Measurements from ENCODE around the gene RFC3. TPM values are rescaled to one million over a fixed set of nuclear protein-coding genes. Genes with fewer than 3 reads are reported as not detected.
A peak's percentile ranks its signal among the peaks of the same experiment; 100 is the strongest.
"Not testable (repeated sequence)": the region's sequence is repeated elsewhere in the genome, so short reads cannot be mapped to it uniquely, and the experiment has no call there.

The RFC3 gene
- total and polyA plus RNA-seq, 2 experiments from 2014 or later, result 6.8 to 14.2 TPM

- no peaks in the 10 kb centered on the region for H3K36me3 ChIP-seq (replicated peaks; ENCODE audit: insufficient read depth, low read depth)
- no peaks in the 10 kb centered on the region for H3K9me2 ChIP-seq (replicated peaks; ENCODE audit: insufficient read depth)
- H4K20me1 ChIP-seq (ENCODE audit: insufficient read depth, poor library complexity, severe bottlenecking), result no peaks in the 10 kb centered on the region
- 46% methylated on average over 6 of the region's 6 CpGs for WGBS (ENCODE audit: low lambda C conversion rate, missing lambda C conversion rate)
- peak overlapping the region; percentile 43 for H3K4me2 ChIP-seq
- no peaks in the 10 kb centered on the region for H3K79me2 ChIP-seq
- no peak overlapping the region for H3K27ac ChIP-seq
- peak; percentile 44 for DNase-seq (ENCODE audit: low spot score)
- H3K9me3 ChIP-seq (ENCODE audit: low read depth), result no peaks in the 10 kb centered on the region
- no peaks in the 10 kb centered on the region for H3K4me1 ChIP-seq (ENCODE audit: insufficient read depth)
- H2AFZ ChIP-seq, result peak overlapping the region; percentile 39
- H3K4me3 ChIP-seq, result no peak overlapping the region
- TF ChIP-seq EZH2 (IDR thresholded peaks at IDR 0.05; ENCODE audit: borderline replicate concordance), result no peak
- no peak for TF ChIP-seq EZH2phosphoT487 (IDR thresholded peaks at IDR 0.05; ENCODE audit: low read depth, severe bottlenecking, unreplicated experiment)
- peak; percentile 67 for TF ChIP-seq CTCF (IDR thresholded peaks at IDR 0.05; ENCODE audit: poor library complexity)
- H3K27me3 ChIP-seq, result no peaks in the 10 kb centered on the region
These were observed 17.9 kb upstream of the RFC3 start for GRCh38 chr13:33799950-33800592.

- H3K4me2 ChIP-seq, result peak overlapping the region; percentile 43
- 36% methylated on average over 3 of the region's 3 CpGs for WGBS (ENCODE audit: low lambda C conversion rate, missing lambda C conversion rate)
These were observed 17.2 kb upstream of the RFC3 start for GRCh38 chr13:33800646-33801186.

GRCh38 chr13:33806470-33807248 is 11.3 kb upstream of the RFC3 start:
- H3K4me3 ChIP-seq, result no peak overlapping the region
- no peak overlapping the region for H3K27ac ChIP-seq
- H3K4me1 ChIP-seq (ENCODE audit: insufficient read depth), result no peaks in the 10 kb centered on the region
- no peak overlapping the region for H3K4me2 ChIP-seq
- no peak overlapping the region for H2AFZ ChIP-seq
- H3K79me2 ChIP-seq, result no peaks in the 10 kb centered on the region
- 74% methylated on average over 8 of the region's 8 CpGs for WGBS (ENCODE audit: low lambda C conversion rate, missing lambda C conversion rate)
- DNase-seq (ENCODE audit: low spot score), result no peak
- no peaks in the 10 kb centered on the region for H4K20me1 ChIP-seq (ENCODE audit: insufficient read depth, poor library complexity, severe bottlenecking)
- H3K9me2 ChIP-seq (replicated peaks; ENCODE audit: insufficient read depth), result no peaks in the 10 kb centered on the region
- peaks cover 12% of the 10 kb centered on the region for H3K27me3 ChIP-seq
- H3K9me3 ChIP-seq (ENCODE audit: low read depth), result no peaks in the 10 kb centered on the region
- TF ChIP-seq EZH2 (IDR thresholded peaks at IDR 0.05; ENCODE audit: borderline replicate concordance) (no peak), EZH2phosphoT487 (IDR thresholded peaks at IDR 0.05; ENCODE audit: low read depth, severe bottlenecking, unreplicated experiment) (no peak), CTCF (IDR thresholded peaks at IDR 0.05; ENCODE audit: poor library complexity) (no peak)
- no peaks in the 10 kb centered on the region for H3K36me3 ChIP-seq (replicated peaks; ENCODE audit: insufficient read depth, low read depth)

More at GRCh38 chr13:33800646-33801186, 17.2 kb upstream of the RFC3 start:
- no peak for DNase-seq (ENCODE audit: low spot score)
- H3K27ac ChIP-seq, result no peak overlapping the region
- no peak for TF ChIP-seq CTCF (IDR thresholded peaks at IDR 0.05; ENCODE audit: poor library complexity)
- TF ChIP-seq EZH2 (IDR thresholded peaks at IDR 0.05; ENCODE audit: borderline replicate concordance), result no peak
- no peak for TF ChIP-seq EZH2phosphoT487 (IDR thresholded peaks at IDR 0.05; ENCODE audit: low read depth, severe bottlenecking, unreplicated experiment)
- H3K4me1 ChIP-seq (ENCODE audit: insufficient read depth), result no peaks in the 10 kb centered on the region
- H3K27me3 ChIP-seq, result no peaks in the 10 kb centered on the region
- H3K4me3 ChIP-seq, result no peak overlapping the region
- H3K9me3 ChIP-seq (ENCODE audit: low read depth), result no peaks in the 10 kb centered on the region
- no peaks in the 10 kb centered on the region for H3K36me3 ChIP-seq (replicated peaks; ENCODE audit: insufficient read depth, low read depth)
- H4K20me1 ChIP-seq (ENCODE audit: insufficient read depth, poor library complexity, severe bottlenecking), result no peaks in the 10 kb centered on the region
- no peaks in the 10 kb centered on the region for H3K79me2 ChIP-seq
- peak overlapping the region; percentile 28 for H2AFZ ChIP-seq
- H3K9me2 ChIP-seq (replicated peaks; ENCODE audit: insufficient read depth), result no peaks in the 10 kb centered on the region

- H4K20me1 ChIP-seq (ENCODE audit: insufficient read depth, poor library complexity, severe bottlenecking); H3K27ac ChIP-seq; H3K27me3 ChIP-seq; H3K4me1 ChIP-seq (ENCODE audit: insufficient read depth); H3K4me2 ChIP-seq; H3K4me3 ChIP-seq; H3K9me3 ChIP-seq (ENCODE audit: low read depth); H2AFZ ChIP-seq; H3K9me2 ChIP-seq (replicated peaks; ENCODE audit: insufficient read depth); H3K79me2 ChIP-seq; H3K36me3 ChIP-seq (replicated peaks; ENCODE audit: insufficient read depth, low read depth); DNase-seq (ENCODE audit: low spot score): not testable (repeated sequence)
- WGBS (ENCODE audit: low lambda C conversion rate, missing lambda C conversion rate), result 92% methylated on average over 7 of the region's 7 CpGs
These were observed 5.1 kb upstream of the RFC3 start for GRCh38 chr13:33812829-33813228.
